Activated naive CD4-positive, alpha-beta T cell treated with anti-CD3 and anti-CD28 coated beads, Interleukin-2, amount 50 U/mL, for 24 hours (primary cell): ENCODE measurements around the gene FPGS.

Experiments
- H3K27ac Mint-ChIP-seq: one replicate; pipeline ENCODE4 v1.8.0; 2021; ENCODE audit warnings: mild to moderate bottlenecking, mixed read lengths
- H3K27me3 Mint-ChIP-seq: one replicate; pipeline ENCODE4 v1.8.0; 2021; ENCODE audit warnings: mixed read lengths
- H3K36me3 Mint-ChIP-seq: one replicate; pipeline ENCODE4 v1.8.0; 2021; ENCODE audit warnings: mixed read lengths
- H3K4me1 Mint-ChIP-seq: one replicate; pipeline ENCODE4 v1.8.0; 2021; ENCODE audit warnings: mixed read lengths
- H3K4me3 Mint-ChIP-seq: one replicate; pipeline ENCODE4 v1.8.0; 2021; ENCODE audit warnings: mild to moderate bottlenecking, mixed read lengths
- H3K9me3 Mint-ChIP-seq: one replicate; pipeline ENCODE4 v1.8.0; 2021; ENCODE audit warnings: mixed read lengths

Gene FPGS

DNA sequence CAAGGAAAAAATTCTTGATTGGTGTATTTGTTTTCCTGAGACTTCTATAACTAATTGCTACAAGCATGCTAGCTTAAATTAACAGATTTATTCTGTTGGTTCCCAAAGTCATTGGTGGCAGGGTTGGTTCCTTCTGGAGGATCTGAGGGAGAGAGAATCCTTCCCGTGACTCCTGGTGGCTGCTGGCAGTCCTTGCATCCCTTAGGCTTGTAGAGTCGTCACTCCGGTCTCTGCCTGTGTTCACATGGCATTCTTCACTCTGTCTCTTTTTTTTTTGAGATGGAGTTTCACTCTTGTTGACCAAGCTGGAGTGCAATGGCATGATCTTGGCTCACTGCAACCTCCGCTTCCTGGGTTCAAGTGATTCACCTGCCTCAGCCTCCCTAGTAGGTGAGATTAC, 11.6 kb upstream of the FPGS start:
- Mint-ChIP-seq H3K27ac (no peak overlapping the region), H3K4me1 (peaks cover 42% of the 10 kb centered on the region), H3K27me3 (no peaks in the 10 kb centered on the region), H3K9me3 (no peaks in the 10 kb centered on the region), H3K36me3 (peaks cover 14% of the 10 kb centered on the region), H3K4me3 (no peak overlapping the region)

- H3K4me1 Mint-ChIP-seq, result peaks cover 44% of the 10 kb centered on the region
- peaks cover 12% of the 10 kb centered on the region for H3K36me3 Mint-ChIP-seq
- peak overlapping the region; percentile 76 for H3K27ac Mint-ChIP-seq
- no peak overlapping the region for H3K4me3 Mint-ChIP-seq
- H3K27me3 Mint-ChIP-seq, result no peaks in the 10 kb centered on the region
- H3K9me3 Mint-ChIP-seq, result no peaks in the 10 kb centered on the region
Observed at GRCh38 chr9:127792417-127793031, 10.2 kb upstream of the FPGS start.

DNA sequence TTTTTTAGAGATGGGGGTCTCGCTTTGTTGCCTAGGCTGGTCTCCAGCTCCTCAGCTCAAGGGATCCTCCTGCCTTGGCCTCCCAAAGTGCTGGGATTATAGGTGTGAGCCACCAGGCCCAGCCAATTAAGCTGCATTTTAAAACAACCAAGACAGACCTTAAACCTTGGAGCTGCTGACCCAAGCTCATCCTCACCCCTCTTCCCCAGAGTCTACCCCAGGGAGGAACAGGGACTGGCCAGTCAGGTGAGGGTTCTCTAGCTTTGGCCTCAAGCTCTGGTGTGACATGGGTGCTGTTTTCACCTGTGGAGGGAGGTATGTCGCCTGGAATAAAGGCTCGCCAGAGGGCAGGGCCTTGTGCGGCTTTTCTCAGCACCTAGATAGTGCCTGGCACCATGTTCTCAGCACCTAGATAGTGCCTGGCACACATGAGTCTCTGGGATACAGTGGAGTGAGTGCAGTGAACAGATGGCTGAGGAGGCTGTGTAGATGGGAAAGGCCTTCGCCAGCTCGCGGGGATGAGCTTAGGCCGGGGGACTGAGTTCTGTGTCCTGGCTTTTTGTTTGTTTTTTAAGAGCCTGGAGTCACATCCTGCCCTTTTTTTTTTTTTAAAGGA, 9.5 kb upstream of the FPGS start:
- Mint-ChIP-seq H3K36me3 (peaks cover 12% of the 10 kb centered on the region), H3K4me3 (no peak overlapping the region), H3K27me3 (no peaks in the 10 kb centered on the region), H3K27ac (peak overlapping the region; percentile 92), H3K4me1 (peaks cover 43% of the 10 kb centered on the region), H3K9me3 (no peaks in the 10 kb centered on the region)

- Mint-ChIP-seq H3K27ac (no peak overlapping the region), H3K4me1 (peaks cover 34% of the 10 kb centered on the region), H3K36me3 (peaks cover 7% of the 10 kb centered on the region), H3K9me3 (no peaks in the 10 kb centered on the region), H3K27me3 (no peaks in the 10 kb centered on the region), H3K4me3 (no peak overlapping the region)
Observed at GRCh38 chr9:127794001-127794791, 8.5 kb upstream of the FPGS start.

GRCh38 chr9:127796225-127796813, 6.4 kb upstream of the FPGS start:
- Mint-ChIP-seq H3K36me3 (no peaks in the 10 kb centered on the region), H3K27me3 (no peaks in the 10 kb centered on the region), H3K9me3 (no peaks in the 10 kb centered on the region), H3K4me1 (peaks cover 29% of the 10 kb centered on the region), H3K27ac (peak overlapping the region; percentile 70), H3K4me3 (peak overlapping the region; percentile 53)

- Mint-ChIP-seq H3K27ac (peak overlapping the region; percentile 70), H3K4me1 (peaks cover 32% of the 10 kb centered on the region), H3K4me3 (peak overlapping the region; percentile 53), H3K9me3 (no peaks in the 10 kb centered on the region), H3K36me3 (no peaks in the 10 kb centered on the region), H3K27me3 (no peaks in the 10 kb centered on the region)
Observed at GRCh38 chr9:127796852-127797370, 5.8 kb upstream of the FPGS start.

GRCh38 chr9:127801955-127802575, 617 bp upstream of the FPGS start:
- Mint-ChIP-seq H3K27ac (peak overlapping the region; percentile 93), H3K27me3 (no peaks in the 10 kb centered on the region), H3K9me3 (no peaks in the 10 kb centered on the region), H3K4me1 (peaks cover 27% of the 10 kb centered on the region), H3K4me3 (peak overlapping the region; percentile 94), H3K36me3 (peaks cover 6% of the 10 kb centered on the region)

DNA sequence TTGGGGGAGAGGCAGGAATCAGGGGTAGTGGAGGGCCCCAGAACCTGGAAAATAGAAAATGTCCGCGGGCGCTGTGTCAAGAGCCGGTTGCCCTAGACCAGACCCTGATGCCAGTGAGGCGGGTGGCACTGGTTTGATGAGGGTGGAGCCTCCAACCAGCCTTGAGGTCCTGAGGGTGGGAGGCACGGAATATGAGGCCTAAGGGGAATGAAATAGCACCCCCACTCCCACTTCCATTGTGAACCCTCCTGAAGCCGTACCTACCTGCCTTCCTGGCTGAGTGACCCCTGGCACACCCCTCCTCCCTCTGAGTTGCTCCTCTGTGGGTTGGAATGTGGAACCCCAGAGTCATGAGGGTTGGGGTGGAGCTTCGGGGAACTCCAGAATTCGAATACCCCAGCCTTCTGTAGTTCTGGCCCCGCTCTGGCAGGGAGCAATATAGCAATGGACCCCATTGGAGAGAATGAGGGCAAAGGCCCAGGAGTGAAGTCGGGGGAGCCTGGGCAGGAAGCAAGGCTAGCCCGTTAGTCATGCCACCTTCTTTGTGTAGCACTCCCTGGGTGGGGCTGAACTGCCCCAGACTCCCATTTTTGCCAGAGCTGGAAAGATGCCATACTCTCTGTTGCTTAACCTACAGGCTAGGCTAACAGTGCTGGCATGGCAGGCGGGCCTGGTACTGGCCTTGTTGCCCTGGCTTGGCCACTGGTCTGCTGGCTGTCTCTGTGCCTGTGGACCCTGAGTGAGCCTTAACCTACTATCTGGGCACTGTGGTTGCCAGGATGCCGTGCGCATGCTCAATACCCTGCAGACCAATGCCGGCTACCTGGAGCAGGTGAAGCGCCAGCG, 1.0 kb downstream of the FPGS start:
- H3K9me3 Mint-ChIP-seq, result no peaks in the 10 kb centered on the region
- H3K4me3 Mint-ChIP-seq, result peak overlapping the region; percentile 94
- H3K27ac Mint-ChIP-seq, result peak overlapping the region; percentile 95
- H3K36me3 Mint-ChIP-seq, result peaks cover 6% of the 10 kb centered on the region
- no peaks in the 10 kb centered on the region for H3K27me3 Mint-ChIP-seq
- H3K4me1 Mint-ChIP-seq, result peaks cover 20% of the 10 kb centered on the region

DNA sequence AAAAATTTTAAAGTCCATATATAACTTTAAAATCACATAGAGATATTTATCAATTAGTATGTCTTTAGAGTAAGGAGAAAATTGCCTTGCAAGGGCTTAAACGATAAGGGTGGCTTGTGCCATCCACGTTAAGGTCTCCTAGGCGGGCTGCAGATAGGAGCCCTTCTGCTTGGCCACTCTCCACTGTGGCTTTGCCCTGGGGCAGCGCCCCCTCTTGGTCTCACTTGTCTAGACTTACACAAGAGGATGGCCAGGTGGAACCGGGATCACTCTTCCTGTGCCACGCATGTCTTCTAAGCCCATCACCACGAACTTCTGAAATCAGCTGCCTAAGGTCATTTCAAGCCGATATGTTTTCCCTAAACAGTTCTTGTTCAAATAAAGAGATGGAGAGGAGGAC, 2.9 kb downstream of the FPGS start:
- no peaks in the 10 kb centered on the region for H3K27me3 Mint-ChIP-seq
- H3K4me3 Mint-ChIP-seq, result no peak overlapping the region
- no peak overlapping the region for H3K27ac Mint-ChIP-seq
- H3K36me3 Mint-ChIP-seq, result peaks cover 6% of the 10 kb centered on the region
- peaks cover 20% of the 10 kb centered on the region for H3K4me1 Mint-ChIP-seq
- H3K9me3 Mint-ChIP-seq, result no peaks in the 10 kb centered on the region

GRCh38 chr9:127806871-127807270, 4.2 kb downstream of the FPGS start:
- Mint-ChIP-seq H3K4me1 (peaks cover 13% of the 10 kb centered on the region), H3K36me3 (peaks cover 6% of the 10 kb centered on the region), H3K27me3 (no peaks in the 10 kb centered on the region), H3K9me3 (no peaks in the 10 kb centered on the region), H3K27ac (no peak overlapping the region), H3K4me3 (no peak overlapping the region)

GRCh38 chr9:127808347-127809001, 5.8 kb downstream of the FPGS start:
- peaks cover 7% of the 10 kb centered on the region for H3K4me1 Mint-ChIP-seq
- H3K27me3 Mint-ChIP-seq, result no peaks in the 10 kb centered on the region
- H3K36me3 Mint-ChIP-seq, result peaks cover 6% of the 10 kb centered on the region

GRCh38 chr9:127809002-127809539, 6.4 kb downstream of the FPGS start:
- H3K4me1 Mint-ChIP-seq, result peaks cover 7% of the 10 kb centered on the region

More at GRCh38 chr9:127808347-127809001, 5.8 kb downstream of the FPGS start:
- Mint-ChIP-seq H3K9me3 (no peaks in the 10 kb centered on the region), H3K27ac (no peak overlapping the region), H3K4me3 (no peak overlapping the region)

DNA sequence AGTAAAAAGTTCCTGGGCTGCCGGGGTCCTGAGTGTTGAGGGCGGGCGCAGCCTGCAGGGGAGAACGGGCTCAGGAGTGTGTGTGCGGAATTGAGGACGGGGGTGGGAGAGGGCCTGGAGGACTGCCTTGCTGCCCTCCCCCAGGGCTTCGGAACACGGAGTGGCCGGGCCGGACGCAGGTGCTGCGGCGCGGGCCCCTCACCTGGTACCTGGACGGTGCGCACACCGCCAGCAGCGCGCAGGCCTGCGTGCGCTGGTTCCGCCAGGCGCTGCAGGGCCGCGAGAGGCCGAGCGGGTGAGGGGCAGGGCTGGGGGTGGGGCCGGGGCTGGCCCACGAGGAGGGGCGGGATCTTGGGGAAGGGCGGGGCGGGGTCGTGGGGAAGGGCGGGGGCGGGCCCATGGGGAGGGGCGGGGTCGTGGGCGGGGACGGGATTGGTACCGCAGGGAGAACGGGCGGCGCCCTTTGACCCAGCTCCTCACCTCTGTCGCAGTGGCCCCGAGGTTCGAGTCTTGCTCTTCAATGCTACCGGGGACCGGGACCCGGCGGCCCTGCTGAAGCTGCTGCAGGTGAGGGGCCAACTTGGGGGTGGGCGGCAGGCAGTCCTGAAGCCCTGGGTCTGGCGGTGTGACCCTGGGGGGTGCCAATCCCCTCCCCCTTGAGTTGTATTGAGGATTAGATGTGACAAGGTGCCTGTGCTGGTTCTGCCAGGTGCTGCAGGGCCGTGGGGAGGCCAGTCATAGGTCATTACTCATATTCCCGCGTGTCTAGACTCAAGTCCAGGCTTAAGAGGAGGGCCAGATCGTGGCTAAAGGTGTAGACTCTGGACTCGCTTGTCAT, 7.1 kb downstream of the FPGS start:
- Mint-ChIP-seq H3K27ac (no peak overlapping the region), H3K9me3 (no peaks in the 10 kb centered on the region), H3K36me3 (peaks cover 6% of the 10 kb centered on the region), H3K4me3 (no peak overlapping the region), H3K27me3 (no peaks in the 10 kb centered on the region), H3K4me1 (peaks cover 7% of the 10 kb centered on the region)

More at GRCh38 chr9:127809002-127809539, 6.4 kb downstream of the FPGS start:
- Mint-ChIP-seq H3K27me3 (no peaks in the 10 kb centered on the region), H3K4me3 (no peak overlapping the region), H3K36me3 (peaks cover 6% of the 10 kb centered on the region), H3K27ac (no peak overlapping the region), H3K9me3 (no peaks in the 10 kb centered on the region)
